B cell (primary cell): Measurements from ENCODE around the gene MAMDC4. TPM values are rescaled to one million over a fixed set of nuclear protein-coding genes. Genes with fewer than 3 reads are reported as not detected.

Experiments
- ATAC-seq: fragments of 200-7000 bp; cut with Tn5 transposase; one replicate; pipeline ENCODE4 v1.10.0; 2021; ENCODE audit warnings: low read depth, mild to moderate bottlenecking, moderate number of reproducible peaks, moderate library complexity
- CTCF ChIA-PET: fragments of 350-600 bp; sonication (Branson Sonifier 250); formaldehyde crosslinking; loops from one replicate; lab custom pipeline; 2021; ENCODE audit warnings: antibody characterized with exemption, inconsistent platforms; lab: Charles Lee
- POLR2A ChIA-PET: fragments of 350-600 bp; sonication (Branson Sonifier 250); formaldehyde crosslinking; loops from one replicate; lab custom pipeline; 2021; ENCODE audit warnings: antibody characterized with exemption; lab: Charles Lee
- DNase-seq: peaks from one replicate; pipeline ENCODE4 v3.0.0; 2013
- H2AFZ ChIP-seq: 2 replicates; pipeline ENCODE4 v1.6.1; 2012; ENCODE audit warnings: mild to moderate bottlenecking, low read depth, low read length; ENCODE audit not compliant: insufficient read depth, poor library complexity, severe bottlenecking
- H3K27ac ChIP-seq, 2 donors: 1 replicate in 1 of 2; 2 replicates in 1 of 2; pipeline ENCODE4 v1.5.1; 2012 to 2013; ENCODE audit warnings: low read length in 2 of 2, mild to moderate bottlenecking in 2 of 2, moderate library complexity in 1 of 2
- H3K27me3 ChIP-seq, 4 experiments: fragments of 200-600 bp in 1 of 4; sonication (generic) in 1 of 4; replicated peaks in 1 of 4; 1 replicate in 2 of 4; 2 replicates in 2 of 4; pipeline versions ENCODE4 v1.6.1 to v1.7.0; 2013 to 2016; ENCODE audit warnings: low read length in 3 of 4, mild to moderate bottlenecking in 2 of 4, mixed read lengths in 1 of 4, moderate library complexity in 1 of 4; ENCODE audit not compliant: insufficient read depth in 4 of 4, control insufficient read depth in 3 of 4; ENCODE audit errors: control extremely low read depth in 1 of 4
- H3K36me3 ChIP-seq, 2 experiments: replicated peaks in 1 of 2; 1 replicate in 1 of 2; 2 replicates in 1 of 2; pipeline versions ENCODE4 v1.6.1 to v1.7.1; 2013; ENCODE audit warnings: low read length in 1 of 2; ENCODE audit not compliant: insufficient read depth in 2 of 2, control insufficient read depth in 1 of 2; ENCODE audit errors: control extremely low read depth in 1 of 2, extremely low read depth in 1 of 2
- H3K4me1 ChIP-seq, 2 donors: fragments of 200-600 bp in 1 of 2; sonication (generic) in 1 of 2; 1 replicate in 1 of 2; 2 replicates in 1 of 2; pipeline versions ENCODE4 v1.5.1 to v1.6.1; 2013 to 2017; ENCODE audit warnings: low read length in 2 of 2; ENCODE audit not compliant: control insufficient read depth in 2 of 2, insufficient read depth in 2 of 2
- H3K4me2 ChIP-seq: replicated peaks from 2 replicates; pipeline ENCODE3; 2012; ENCODE audit warnings: mild to moderate bottlenecking, low read depth, low read length; ENCODE audit not compliant: poor library complexity, severe bottlenecking
- H3K4me3 ChIP-seq, 5 experiments: fragments of 200-600 bp in 1 of 5; sonication (generic) in 1 of 5; 1 replicate in 3 of 5; 2 replicates in 2 of 5; pipeline versions ENCODE4 v1.5.1 to v1.7.0; 2011 to 2016; ENCODE audit warnings: low read length in 4 of 5, mild to moderate bottlenecking in 4 of 5, low read depth in 2 of 5, control low read depth in 1 of 5, moderate library complexity in 1 of 5; ENCODE audit not compliant: insufficient read depth in 1 of 5; ENCODE audit errors: control extremely low read depth in 1 of 5, extremely low read depth in 1 of 5
- H3K79me2 ChIP-seq: fragments of 200-600 bp; sonication (generic); one replicate; pipeline ENCODE4 v1.6.0; 2016; ENCODE audit warnings: low read length; ENCODE audit not compliant: control insufficient read depth, insufficient read depth
- H3K9ac ChIP-seq: fragments of 200-600 bp; sonication (generic); 2 replicates; pipeline ENCODE4 v1.6.1; 2017; ENCODE audit warnings: mild to moderate bottlenecking, low read length, moderate library complexity
- H3K9me3 ChIP-seq, 3 donors: one replicate each; pipeline versions ENCODE4 v1.6.1 to v1.7.1; 2013; ENCODE audit warnings: low read length in 2 of 3; ENCODE audit not compliant: control insufficient read depth in 2 of 3, insufficient read depth in 1 of 3; ENCODE audit errors: control extremely low read depth in 1 of 3
- H4K20me1 ChIP-seq: 2 replicates; pipeline ENCODE4 v1.6.0; 2012; ENCODE audit warnings: mild to moderate bottlenecking, low read length; ENCODE audit not compliant: insufficient read depth, control insufficient read depth, poor library complexity, severe bottlenecking
- H3K27ac Mint-ChIP-seq: one replicate; pipeline ENCODE4 v1.8.0; 2021; ENCODE audit warnings: mixed read lengths
- H3K27me3 Mint-ChIP-seq: one replicate; pipeline ENCODE4 v1.8.0; 2021; ENCODE audit warnings: mixed read lengths
- H3K4me1 Mint-ChIP-seq: one replicate; pipeline ENCODE4 v1.8.0; 2021; ENCODE audit warnings: mixed read lengths
- H3K4me3 Mint-ChIP-seq: one replicate; pipeline ENCODE4 v1.8.0; 2021; ENCODE audit warnings: mixed read lengths
- H3K9me3 Mint-ChIP-seq: one replicate; pipeline ENCODE4 v1.8.0; 2022; ENCODE audit warnings: mixed read lengths; ENCODE audit not compliant: insufficient read depth
- CTCF ChIP-seq: fragments of 200-600 bp; IDR thresholded peaks from one replicate; pipeline ENCODE4 v1.8.0; 2022; ENCODE audit warnings: antibody characterized with exemption, mild to moderate bottlenecking
- EZH2 ChIP-seq: IDR thresholded peaks from 2 replicates; pipeline ENCODE4 v1.6.1; 2012; ENCODE audit warnings: borderline replicate concordance, low read depth, mild to moderate bottlenecking, moderate library complexity, low read length; ENCODE audit not compliant: insufficient read depth, poor library complexity, severe bottlenecking
- WGBS: methylation state at CpG from one replicate; pipeline ENCODE4 v1.1.5; 2013; ENCODE audit warnings: missing lambda C conversion rate; ENCODE audit not compliant: insufficient coverage; 5-methylcytosine and 5-hydroxymethylcytosine counted together
- intact Hi-C: fragments of 100-400 bp; cut with micrococcal nuclease; formaldehyde crosslinking; loops from one replicate; pipeline ENCODE4 v1.10.0; 2022
- polyA plus RNA-seq: library from polyadenylated mRNA; depleted of rRNA; stranded (reverse); fragments of >200 nt; gene quantifications from 2 replicates; pipeline ENCODE4 v1.2.3, GENCODE V29; 2012
- total RNA-seq, 2 donors: library from RNA; stranded (reverse); fragments of 120-200 nt in 1 of 2; gene quantifications; 1 replicate in 1 of 2; 2 replicates in 1 of 2; pipeline versions ENCODE4 v1.2.3 to v1.2.4, GENCODE V29; 2013 to 2022

MAMDC4 gene
- total and polyA plus RNA-seq, 2 donors (not counting 1 experiment from before 2014, with no cell fraction given), result 5.4 to 6.8 TPM

GRCh38 chr9:136844761-136845464 lies 7.2 kb upstream of the MAMDC4 start:
- no peak overlapping the region for H3K4me2 ChIP-seq
- POLR2A ChIA-PET, result no interaction called here
- no peak overlapping the region for H3K9ac ChIP-seq
- H3K79me2 ChIP-seq, result no peaks in the 10 kb centered on the region
- DNase-seq (peak; percentile 51), ATAC-seq (no peak)
- peaks cover 0 to 39% (median 12%) of the 10 kb centered on the region in 4 experiments for H3K27me3 ChIP-seq
- CTCF ChIA-PET, result interaction anchor here (0.6 to 3.5 kb wide), 3 partner anchors 31 to 204 kb away, joined by 3 to 11 read pairs (median 5); no protein-coding TSS in a partner anchor
- H3K9me3 ChIP-seq, result peaks cover 0 to 25% (median 0%) of the 10 kb centered on the region in 3 donors
- H3K27ac ChIP-seq, result no peak overlapping the region
- peaks cover 46 to 52% of the 10 kb centered on the region in 2 donors for H3K4me1 ChIP-seq
- Mint-ChIP-seq H3K27ac (peak overlapping the region; percentile 26), H3K9me3 (no peaks in the 10 kb centered on the region), H3K4me3 (peak overlapping the region; percentile 29), H3K27me3 (peaks cover 7% of the 10 kb centered on the region), H3K4me1 (peaks cover 31% of the 10 kb centered on the region)
- H3K36me3 ChIP-seq, result no peaks in the 10 kb centered on the region
- no peak overlapping the region for H2AFZ ChIP-seq
- H4K20me1 ChIP-seq, result peaks cover 26% of the 10 kb centered on the region
- intact Hi-C loops, result loop anchor here (5.0 kb wide), 1 partner anchor 57 kb away; no protein-coding TSS in a partner anchor
- 18% methylated on average over 88 of the region's 88 CpGs for WGBS
- TF ChIP-seq EZH2 (no peak), CTCF (no peak)
- H3K4me3 ChIP-seq, result no peak overlapping the region
